ENCODE results near the gene CYP2R1. TPM values are rescaled to one million over a fixed set of nuclear protein-coding genes. Genes with fewer than 3 reads are reported as not detected.

CYP2R1 gene
- polyA plus RNA-seq, 1 donor: 14.6 TPM

DNA sequence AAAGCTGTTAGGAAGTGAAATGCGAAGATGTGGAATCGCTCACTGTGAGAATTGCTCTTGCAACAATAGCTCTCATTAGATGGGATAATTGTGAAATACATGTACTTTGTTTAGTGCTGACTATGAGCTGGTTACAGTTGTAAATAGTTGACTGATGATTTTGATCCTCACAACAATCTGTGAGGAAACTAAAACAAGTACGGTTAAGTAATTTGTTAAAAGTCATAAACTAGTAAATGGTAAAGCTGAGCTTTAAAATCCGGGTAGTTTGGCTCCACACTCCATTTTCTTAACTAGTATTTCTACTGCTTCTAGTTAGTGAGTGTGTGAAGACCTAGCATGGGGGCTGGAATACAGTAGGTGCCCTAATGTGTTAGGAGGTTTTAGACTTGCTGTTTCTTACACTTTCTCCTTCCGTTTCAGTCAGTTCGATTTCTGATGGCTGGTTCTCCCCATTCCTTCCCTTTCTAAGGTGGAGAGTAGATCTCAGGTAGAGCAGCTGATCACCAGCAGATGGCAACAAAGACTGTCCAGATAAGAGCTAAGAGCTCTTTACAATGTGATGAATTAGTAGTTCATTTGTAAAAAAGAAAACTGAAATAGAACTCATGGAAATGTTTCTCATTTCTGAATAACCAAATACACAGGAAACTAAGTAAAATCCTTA, 16.3 kb upstream of the CYP2R1 start:
- Histone ChIP-seq H3K27me3 (ENCODE audit: control insufficient read depth, insufficient read depth, low read length) (peaks cover 2% of the 10 kb centered on the region), H3K27ac (ENCODE audit: low read length) (no peak overlapping the region), H3K36me3 (ENCODE audit: control insufficient read depth, insufficient read depth, low read length) (no peaks in the 10 kb centered on the region), H3K9me3 (ENCODE audit: control insufficient read depth, low read depth, low read length) (peaks cover 4% of the 10 kb centered on the region), H3K4me3 (ENCODE audit: low read length) (no peak overlapping the region), H3K4me1 (ENCODE audit: control insufficient read depth, insufficient read depth, low read length) (peaks cover 8% of the 10 kb centered on the region)
- DNase-seq: peak; percentile 31 to 41
- 80% methylated on average over 4 of the region's 6 CpGs for WGBS (ENCODE audit: insufficient coverage, low lambda C conversion rate)

DNA sequence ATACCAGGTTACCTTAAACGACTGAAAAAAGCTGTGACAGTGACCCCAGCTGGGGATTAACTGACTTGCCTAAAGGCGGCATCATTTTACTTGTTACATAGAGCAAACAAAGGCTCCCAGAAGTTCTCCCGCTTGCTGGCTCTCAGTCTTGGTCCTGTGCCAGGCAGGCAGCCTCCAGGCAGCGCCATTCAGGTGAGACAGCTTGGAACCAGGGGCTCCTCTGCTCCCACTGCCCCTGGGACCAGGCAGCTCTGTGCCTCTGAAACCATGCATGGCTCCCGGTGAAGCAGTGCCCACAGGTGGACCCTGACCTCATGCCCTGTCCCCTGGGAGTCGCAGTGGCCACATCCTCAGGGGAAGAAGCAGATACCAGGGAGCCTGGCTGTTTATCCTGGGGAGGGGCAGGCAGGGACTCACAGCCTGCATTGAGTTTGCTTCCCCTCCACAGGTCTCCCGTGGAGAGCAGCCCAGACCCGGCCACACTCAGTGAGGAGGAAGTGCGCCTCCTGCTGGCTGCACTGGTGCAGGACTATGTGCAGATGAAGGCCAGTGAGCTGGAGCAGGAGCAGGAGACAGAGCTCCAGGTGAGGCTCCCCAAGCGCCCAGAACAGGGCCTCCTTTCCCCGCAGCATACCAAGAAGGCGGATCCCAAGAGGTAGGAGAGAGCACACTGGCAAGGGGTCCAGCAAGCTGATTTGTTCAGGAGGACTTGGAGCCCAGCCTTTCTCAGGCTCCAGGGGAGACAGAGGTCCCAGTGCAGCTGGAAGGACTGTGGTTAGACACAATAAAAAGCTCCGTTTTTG, 15.6 kb upstream of the CYP2R1 start:
- Histone ChIP-seq H3K36me3 (ENCODE audit: control insufficient read depth, insufficient read depth, low read length) (no peaks in the 10 kb centered on the region), H3K27ac (ENCODE audit: low read length) (no peak overlapping the region), H3K4me3 (ENCODE audit: low read length) (no peak overlapping the region), H3K4me1 (ENCODE audit: control insufficient read depth, insufficient read depth, low read length) (peaks cover 8% of the 10 kb centered on the region), H3K27me3 (ENCODE audit: control insufficient read depth, insufficient read depth, low read length) (peaks cover 2% of the 10 kb centered on the region), H3K9me3 (ENCODE audit: control insufficient read depth, low read depth, low read length) (peaks cover 4% of the 10 kb centered on the region)
- no CpG with 5 or more reads among the region's 13 CpGs for WGBS (ENCODE audit: insufficient coverage, low lambda C conversion rate)
- peak; percentile 22 to 41 for DNase-seq

DNA sequence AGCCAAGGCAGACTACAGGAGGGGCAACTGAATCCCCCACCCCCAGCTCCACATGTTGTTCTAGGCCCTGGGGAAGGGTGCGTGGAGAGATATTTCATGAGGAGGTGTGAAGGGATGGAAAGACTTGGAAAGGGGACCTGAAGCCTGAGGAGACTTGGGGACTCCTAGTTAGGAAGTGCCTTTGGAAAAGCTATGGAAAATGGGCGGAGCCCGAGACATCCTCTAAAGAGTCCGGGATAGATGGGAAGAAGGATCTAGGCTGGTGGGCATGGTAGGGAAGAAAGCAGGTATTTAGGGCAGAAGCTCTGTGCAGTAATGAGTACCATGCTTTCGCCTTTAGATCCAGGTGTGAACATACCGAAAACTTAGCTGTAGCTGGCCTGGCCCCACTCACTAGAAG, 15.0 kb upstream of the CYP2R1 start:
- 100% methylated on average over 1 of the region's 6 CpGs for WGBS (ENCODE audit: insufficient coverage, low lambda C conversion rate)
- Histone ChIP-seq H3K4me1 (ENCODE audit: control insufficient read depth, insufficient read depth, low read length) (peaks cover 8% of the 10 kb centered on the region), H3K4me3 (ENCODE audit: low read length) (no peak overlapping the region), H3K27me3 (ENCODE audit: control insufficient read depth, insufficient read depth, low read length) (peaks cover 2% of the 10 kb centered on the region), H3K36me3 (ENCODE audit: control insufficient read depth, insufficient read depth, low read length) (no peaks in the 10 kb centered on the region), H3K9me3 (ENCODE audit: control insufficient read depth, low read depth, low read length) (peaks cover 4% of the 10 kb centered on the region), H3K27ac (ENCODE audit: low read length) (no peak overlapping the region)
- no peak for DNase-seq

DNA sequence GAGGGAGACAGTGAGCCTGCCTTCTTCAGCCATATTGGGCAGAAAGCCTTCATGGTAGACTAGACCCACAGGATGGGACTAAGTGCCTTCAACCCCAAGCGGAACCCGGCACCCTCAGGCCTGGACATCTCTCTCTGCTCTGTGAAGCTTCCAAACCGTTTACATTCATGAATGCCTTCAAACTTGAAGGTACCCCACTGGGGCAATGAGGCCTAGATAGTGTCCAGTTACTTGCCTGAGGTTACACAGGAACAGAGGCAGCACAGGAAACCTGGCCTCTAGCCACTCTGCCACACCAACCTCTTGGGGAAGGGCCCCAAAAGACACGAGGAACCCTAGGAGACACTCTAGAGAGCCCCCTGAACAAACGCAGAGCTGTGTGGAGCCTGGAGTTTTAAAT, 14.5 kb upstream of the CYP2R1 start:
- Histone ChIP-seq H3K9me3 (ENCODE audit: control insufficient read depth, low read depth, low read length) (peaks cover 4% of the 10 kb centered on the region), H3K27me3 (ENCODE audit: control insufficient read depth, insufficient read depth, low read length) (peaks cover 2% of the 10 kb centered on the region), H3K4me3 (ENCODE audit: low read length) (no peak overlapping the region), H3K27ac (ENCODE audit: low read length) (no peak overlapping the region), H3K36me3 (ENCODE audit: control insufficient read depth, insufficient read depth, low read length) (no peaks in the 10 kb centered on the region), H3K4me1 (ENCODE audit: control insufficient read depth, insufficient read depth, low read length) (peaks cover 8% of the 10 kb centered on the region)
- DNase-seq: peak in 1 of 2 donors; percentile 7
- WGBS (ENCODE audit: insufficient coverage, low lambda C conversion rate): no CpG with 5 or more reads among the region's 5 CpGs

DNA sequence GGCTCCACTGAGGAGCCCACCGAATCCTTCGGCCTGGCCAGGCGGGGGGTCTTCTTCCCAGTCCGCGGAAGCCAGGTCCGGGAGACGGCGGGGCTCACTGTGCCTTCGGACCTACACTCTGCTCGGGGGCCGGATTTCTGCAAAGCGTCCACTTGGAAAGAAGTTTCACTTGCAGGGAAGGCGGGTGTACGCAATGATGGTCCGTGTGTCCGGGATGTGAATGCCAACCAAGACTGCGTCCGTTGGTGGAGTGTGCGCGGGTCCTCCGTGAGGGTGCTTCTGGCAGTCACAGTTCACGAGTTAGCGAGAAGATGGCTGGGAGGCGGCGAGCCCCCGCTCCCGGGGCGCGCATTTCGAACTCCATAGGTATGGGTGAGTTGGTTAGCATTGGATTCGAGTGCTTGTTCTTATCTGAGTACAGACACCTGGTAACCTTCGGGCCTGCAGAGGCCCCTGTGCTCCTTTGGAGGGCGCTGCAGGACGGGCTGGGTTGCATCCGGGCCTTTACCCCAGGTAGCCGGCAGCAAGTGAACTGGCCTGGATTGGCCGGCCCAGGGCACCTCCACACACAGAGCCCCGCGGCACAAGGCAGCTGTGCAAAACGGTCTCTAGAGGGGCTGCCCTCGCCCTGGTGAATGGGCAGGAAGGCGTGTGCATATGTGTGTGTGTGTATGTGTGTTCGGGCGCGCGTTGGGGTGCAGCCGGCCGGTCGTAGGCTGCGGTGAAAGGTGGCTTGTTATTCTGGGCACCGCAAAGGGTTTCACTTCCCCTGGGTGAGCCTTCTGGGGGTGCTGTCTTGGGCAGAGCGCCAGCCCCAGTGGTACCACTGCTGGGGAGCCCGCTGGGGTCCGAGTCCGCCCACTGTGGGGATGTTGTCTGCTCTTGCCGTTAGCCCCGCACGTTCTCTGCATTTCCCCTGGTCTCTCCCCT, 13.3 kb upstream of the CYP2R1 start:
- Histone ChIP-seq H3K4me1 (ENCODE audit: control insufficient read depth, insufficient read depth, low read length) (peaks cover 8% of the 10 kb centered on the region), H3K36me3 (ENCODE audit: control insufficient read depth, insufficient read depth, low read length) (no peaks in the 10 kb centered on the region), H3K4me3 (ENCODE audit: low read length) (peak overlapping the region; percentile 80), H3K27ac (ENCODE audit: low read length) (peak overlapping the region; percentile 4), H3K9me3 (ENCODE audit: control insufficient read depth, low read depth, low read length) (peaks cover 4% of the 10 kb centered on the region), H3K27me3 (ENCODE audit: control insufficient read depth, insufficient read depth, low read length) (peaks cover 2% of the 10 kb centered on the region)
- peak; percentile 54 to 74 for DNase-seq
- no CpG with 5 or more reads among the region's 58 CpGs for WGBS (ENCODE audit: insufficient coverage, low lambda C conversion rate)

DNA sequence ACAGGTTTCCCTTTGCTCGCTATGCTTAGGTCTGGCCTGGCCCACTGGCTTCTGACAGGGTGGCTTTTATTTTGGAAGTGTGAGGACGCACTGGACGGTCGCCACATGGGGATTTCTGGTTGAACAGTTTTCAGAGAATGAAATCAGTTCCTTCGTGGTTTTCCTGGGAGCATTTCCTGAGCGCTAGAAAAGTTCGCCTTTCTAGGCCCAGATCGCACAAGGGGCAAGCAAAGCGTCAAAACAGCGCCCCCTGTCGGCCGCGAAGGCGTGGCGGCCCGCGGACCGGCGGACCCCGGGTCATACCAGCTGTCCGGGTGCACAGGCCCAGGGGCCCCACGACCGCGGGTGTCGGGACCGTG, 12.7 kb upstream of the CYP2R1 start:
- Histone ChIP-seq H3K4me1 (ENCODE audit: control insufficient read depth, insufficient read depth, low read length) (peaks cover 8% of the 10 kb centered on the region), H3K36me3 (ENCODE audit: control insufficient read depth, insufficient read depth, low read length) (no peaks in the 10 kb centered on the region), H3K9me3 (ENCODE audit: control insufficient read depth, low read depth, low read length) (peaks cover 4% of the 10 kb centered on the region), H3K27me3 (ENCODE audit: control insufficient read depth, insufficient read depth, low read length) (peaks cover 2% of the 10 kb centered on the region), H3K27ac (ENCODE audit: low read length) (no peak overlapping the region), H3K4me3 (ENCODE audit: low read length) (peak overlapping the region; percentile 80)
- peak; percentile 59 to 80 for DNase-seq
- no CpG with 5 or more reads among the region's 26 CpGs for WGBS (ENCODE audit: insufficient coverage, low lambda C conversion rate)

DNA sequence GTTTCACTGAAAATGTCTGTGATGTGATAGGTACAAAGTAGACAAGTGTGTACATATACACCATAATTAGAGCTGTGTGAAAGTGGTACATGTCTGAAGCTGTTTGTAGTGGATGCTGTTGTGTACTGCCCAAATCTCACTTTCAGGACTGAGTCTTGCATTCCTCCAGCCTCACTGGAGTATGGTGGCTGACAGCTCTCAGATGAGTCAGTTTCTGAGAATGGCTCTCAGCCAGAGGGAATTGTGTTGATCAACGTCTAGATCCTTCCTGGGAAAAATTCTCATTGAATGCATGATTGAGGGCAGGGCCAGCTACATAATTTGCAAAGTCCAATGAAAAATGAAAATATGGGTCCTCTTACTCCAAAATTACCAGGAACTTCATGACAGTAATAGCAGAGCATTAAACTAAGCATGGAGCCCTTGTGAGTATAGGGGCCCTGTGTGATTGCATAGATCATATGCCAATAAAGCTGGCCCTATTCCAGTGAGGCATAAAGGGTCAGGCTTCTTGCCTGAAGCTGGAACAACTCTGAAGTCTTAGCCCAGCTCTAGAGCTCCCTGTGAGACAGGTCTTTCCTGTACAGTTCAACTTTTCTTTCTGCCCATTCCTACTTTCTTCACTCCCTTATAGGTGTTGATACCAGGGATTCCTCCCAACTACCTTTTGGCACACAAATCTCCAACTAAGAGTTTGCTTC, 10.8 kb upstream of the CYP2R1 start:
- no peak for DNase-seq
- Histone ChIP-seq H3K27ac (ENCODE audit: low read length) (no peak overlapping the region), H3K9me3 (ENCODE audit: control insufficient read depth, low read depth, low read length) (peaks cover 4% of the 10 kb centered on the region), H3K4me3 (ENCODE audit: low read length) (no peak overlapping the region), H3K27me3 (ENCODE audit: control insufficient read depth, insufficient read depth, low read length) (peaks cover 2% of the 10 kb centered on the region), H3K4me1 (ENCODE audit: control insufficient read depth, insufficient read depth, low read length) (peaks cover 8% of the 10 kb centered on the region), H3K36me3 (ENCODE audit: control insufficient read depth, insufficient read depth, low read length) (no peaks in the 10 kb centered on the region)
- WGBS (ENCODE audit: insufficient coverage, low lambda C conversion rate): no CpG with 5 or more reads among the region's 1 CpG

DNA sequence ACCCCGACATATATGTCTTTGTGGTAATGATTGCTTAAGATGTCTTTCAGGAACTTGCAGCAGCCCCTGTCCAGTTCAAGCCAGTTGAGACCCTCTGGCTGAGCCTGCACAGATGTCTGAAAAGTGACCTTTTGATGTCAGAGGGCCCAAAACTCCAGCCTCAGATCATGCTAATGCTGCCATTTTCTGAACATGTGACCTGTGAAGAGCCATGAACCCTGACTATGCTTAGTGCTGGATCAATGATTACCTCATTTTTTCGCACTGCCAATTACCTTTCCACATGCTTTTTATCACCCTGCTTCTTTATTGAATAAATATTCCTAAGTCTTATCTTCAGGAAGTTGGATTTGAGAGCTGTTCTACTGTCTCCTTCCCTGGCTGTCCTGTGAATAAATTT, 6.9 kb upstream of the CYP2R1 start:
- WGBS (ENCODE audit: insufficient coverage, low lambda C conversion rate): no CpG with 5 or more reads among the region's 2 CpGs
- peak in 1 of 2 donors; percentile 53 for DNase-seq
- Histone ChIP-seq H3K4me3 (ENCODE audit: low read length) (no peak overlapping the region), H3K27me3 (ENCODE audit: control insufficient read depth, insufficient read depth, low read length) (no peaks in the 10 kb centered on the region), H3K9me3 (ENCODE audit: control insufficient read depth, low read depth, low read length) (no peaks in the 10 kb centered on the region), H3K27ac (ENCODE audit: low read length) (no peak overlapping the region), H3K36me3 (ENCODE audit: control insufficient read depth, insufficient read depth, low read length) (no peaks in the 10 kb centered on the region), H3K4me1 (ENCODE audit: control insufficient read depth, insufficient read depth, low read length) (no peaks in the 10 kb centered on the region)

DNA sequence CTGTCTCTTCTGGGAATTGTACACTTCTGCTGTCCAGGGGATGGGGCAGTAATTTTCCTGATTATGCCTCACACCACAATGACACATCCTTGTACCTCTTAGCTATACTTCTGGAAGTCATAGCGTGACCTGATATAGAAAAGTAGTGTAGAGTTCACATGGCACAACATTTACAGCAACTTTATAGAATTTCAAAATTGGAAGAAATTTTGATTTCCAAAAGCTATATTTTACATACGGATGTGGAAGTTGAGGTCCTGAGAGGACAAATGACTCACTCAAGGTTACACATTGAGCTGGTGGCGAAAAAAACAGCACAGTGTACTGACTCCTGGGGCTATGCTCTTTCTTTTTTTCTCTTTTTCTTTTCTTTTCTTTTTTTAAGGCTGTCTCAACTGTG, 6.3 kb upstream of the CYP2R1 start:
- no peaks in the 10 kb centered on the region for H3K36me3 ChIP-seq (ENCODE audit: control insufficient read depth, insufficient read depth, low read length)
- DNase-seq: no peak
- no peaks in the 10 kb centered on the region for H3K9me3 ChIP-seq (ENCODE audit: control insufficient read depth, low read depth, low read length)
- WGBS (ENCODE audit: insufficient coverage, low lambda C conversion rate): 100% methylated on average over 1 of the region's 3 CpGs
- H3K4me1 ChIP-seq (ENCODE audit: control insufficient read depth, insufficient read depth, low read length): no peaks in the 10 kb centered on the region
- no peaks in the 10 kb centered on the region for H3K27me3 ChIP-seq (ENCODE audit: control insufficient read depth, insufficient read depth, low read length)
- no peak overlapping the region for H3K27ac ChIP-seq (ENCODE audit: low read length)
- H3K4me3 ChIP-seq (ENCODE audit: low read length): no peak overlapping the region
